Activated naive CD8-positive, alpha-beta T cell (primary cell): ENCODE measurements around the gene ETV7.
"Not testable (repeated sequence)": the region's sequence is repeated elsewhere in the genome, so short reads cannot be mapped to it uniquely, and the experiment has no call there.

Experiments
- H3K27ac Mint-ChIP-seq: one replicate; pipeline ENCODE4 v1.8.0; 2021; ENCODE audit warnings: mixed read lengths
- H3K27me3 Mint-ChIP-seq: one replicate; pipeline ENCODE4 v1.8.0; 2021; ENCODE audit warnings: mixed read lengths
- H3K36me3 Mint-ChIP-seq: one replicate; pipeline ENCODE4 v1.8.0; 2021; ENCODE audit warnings: mixed read lengths
- H3K4me1 Mint-ChIP-seq: one replicate; pipeline ENCODE4 v1.8.0; 2021; ENCODE audit warnings: low read depth, mixed read lengths
- H3K4me3 Mint-ChIP-seq: one replicate; pipeline ENCODE4 v1.8.0; 2021; ENCODE audit warnings: mild to moderate bottlenecking, mixed read lengths
- H3K9me3 Mint-ChIP-seq: one replicate; pipeline ENCODE4 v1.8.0; 2021; ENCODE audit warnings: low read depth, mixed read lengths

Gene ETV7

DNA sequence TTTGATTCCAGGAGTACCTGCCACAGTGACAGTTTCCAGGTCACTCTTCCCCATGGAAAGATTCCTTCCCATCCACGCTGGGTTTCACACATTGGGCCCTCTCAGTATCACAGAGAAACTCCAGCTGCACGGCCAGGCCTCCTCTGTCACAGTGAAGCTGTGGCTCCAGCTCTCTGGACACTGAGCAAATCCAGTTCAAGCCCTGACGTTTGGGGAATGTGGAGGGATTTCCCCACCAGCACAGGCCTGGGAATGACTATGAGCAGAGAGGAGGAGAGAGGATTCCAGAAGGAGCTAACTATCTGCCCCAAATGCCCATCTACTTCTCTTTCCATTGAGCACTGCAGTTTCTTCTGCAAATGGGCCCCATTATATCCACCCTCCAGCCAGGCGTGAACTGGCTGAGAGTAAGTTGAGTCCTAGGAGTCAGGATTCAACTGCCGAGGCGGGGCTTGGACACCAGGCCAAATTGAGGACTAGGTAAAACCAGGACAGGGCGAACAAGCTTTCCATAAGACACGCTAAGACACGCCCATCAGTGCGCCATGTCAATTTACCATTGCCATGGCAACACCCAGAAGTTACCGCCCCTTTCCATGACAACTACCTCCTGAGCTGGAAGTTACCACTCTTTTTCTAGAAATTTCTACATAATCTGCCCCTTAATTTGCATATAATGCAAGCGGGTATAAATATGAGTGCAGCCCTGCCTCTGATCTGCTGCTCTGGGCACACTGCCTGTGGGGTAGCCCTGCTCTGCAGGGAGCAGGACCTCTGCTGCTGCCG, 41.6 kb downstream of the ETV7 start:
- Mint-ChIP-seq H3K9me3 (no peaks in the 10 kb centered on the region), H3K27me3 (peaks cover 4% of the 10 kb centered on the region), H3K36me3 (no peaks in the 10 kb centered on the region), H3K4me1 (peaks cover 2% of the 10 kb centered on the region), H3K4me3 (no peak overlapping the region), H3K27ac (no peak overlapping the region)

- Mint-ChIP-seq H3K4me3 (no peak overlapping the region), H3K27ac (no peak overlapping the region), H3K4me1 (peaks cover 2% of the 10 kb centered on the region), H3K9me3 (no peaks in the 10 kb centered on the region), H3K36me3 (no peaks in the 10 kb centered on the region), H3K27me3 (peaks cover 10% of the 10 kb centered on the region)
Observed at GRCh38 chr6:36343109-36343680, 44.3 kb downstream of the ETV7 start.

GRCh38 chr6:36340618-36341454, 46.6 kb downstream of the ETV7 start:
- Mint-ChIP-seq H3K27ac (no peak overlapping the region), H3K4me1 (peaks cover 14% of the 10 kb centered on the region), H3K9me3 (no peaks in the 10 kb centered on the region), H3K27me3 (peaks cover 10% of the 10 kb centered on the region), H3K36me3 (no peaks in the 10 kb centered on the region), H3K4me3 (no peak overlapping the region)

GRCh38 chr6:36340306-36340617, 47.2 kb downstream of the ETV7 start:
- H3K27me3 Mint-ChIP-seq, result peaks cover 10% of the 10 kb centered on the region
- H3K9me3 Mint-ChIP-seq, result no peaks in the 10 kb centered on the region
- H3K4me1 Mint-ChIP-seq, result peaks cover 14% of the 10 kb centered on the region
- no peak overlapping the region for H3K27ac Mint-ChIP-seq
- H3K4me3 Mint-ChIP-seq, result no peak overlapping the region
- no peaks in the 10 kb centered on the region for H3K36me3 Mint-ChIP-seq

DNA sequence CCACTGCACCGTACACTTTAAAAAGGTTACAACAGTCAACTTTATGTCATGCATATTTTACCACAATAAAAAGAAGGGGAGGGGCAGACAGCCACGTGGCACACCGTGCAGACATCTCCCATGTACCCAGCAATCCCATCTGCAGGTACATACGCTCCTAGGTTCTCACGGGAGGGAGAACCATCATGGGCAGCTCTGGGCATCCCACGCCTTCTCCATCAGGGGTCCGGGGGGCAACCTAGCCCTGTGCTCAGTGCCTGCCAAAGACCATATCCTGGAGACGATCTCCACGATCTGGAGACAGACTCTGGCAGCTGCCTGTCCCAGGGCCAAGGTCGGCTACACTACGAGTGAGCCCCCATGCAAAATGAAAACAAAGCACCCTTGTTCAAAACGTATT, 48.3 kb downstream of the ETV7 start:
- peaks cover 14% of the 10 kb centered on the region for H3K4me1 Mint-ChIP-seq
- no peak overlapping the region for H3K4me3 Mint-ChIP-seq
- H3K36me3 Mint-ChIP-seq, result no peaks in the 10 kb centered on the region
- no peak overlapping the region for H3K27ac Mint-ChIP-seq
- H3K9me3 Mint-ChIP-seq, result no peaks in the 10 kb centered on the region
- peaks cover 15% of the 10 kb centered on the region for H3K27me3 Mint-ChIP-seq

DNA sequence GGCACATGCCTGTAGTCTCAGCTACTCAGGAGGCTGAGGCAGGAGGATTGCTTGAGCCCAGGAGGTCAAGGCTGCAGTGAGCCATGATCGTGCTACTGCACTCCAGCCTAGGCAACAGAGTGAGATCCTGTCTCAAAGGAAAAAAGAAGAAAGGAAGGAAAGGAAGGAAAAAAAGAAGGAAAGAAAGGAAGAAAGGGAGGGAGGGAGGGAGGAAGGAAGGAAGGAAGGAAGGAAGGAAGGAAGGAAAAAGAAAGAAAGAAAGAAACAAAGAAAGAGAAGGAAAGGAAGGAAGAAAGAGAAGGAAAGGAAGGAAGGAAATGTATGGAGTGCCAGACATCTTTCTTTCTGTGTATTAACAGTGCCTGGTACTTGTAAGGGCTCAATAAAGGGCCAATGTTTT, 49.2 kb downstream of the ETV7 start:
- Mint-ChIP-seq H3K27ac (peak overlapping the region; percentile 46), H3K27me3 (peaks cover 15% of the 10 kb centered on the region), H3K4me1 (peaks cover 14% of the 10 kb centered on the region)
- not testable (repeated sequence) for H3K4me3 Mint-ChIP-seq, H3K36me3 Mint-ChIP-seq, H3K9me3 Mint-ChIP-seq

- Mint-ChIP-seq H3K36me3 (no peaks in the 10 kb centered on the region), H3K4me1 (peaks cover 14% of the 10 kb centered on the region), H3K27ac (peak overlapping the region; percentile 46), H3K9me3 (no peaks in the 10 kb centered on the region), H3K27me3 (peaks cover 16% of the 10 kb centered on the region), H3K4me3 (no peak overlapping the region)
Observed at GRCh38 chr6:36337814-36338213, 49.7 kb downstream of the ETV7 start.

- Mint-ChIP-seq H3K9me3 (no peaks in the 10 kb centered on the region), H3K36me3 (no peaks in the 10 kb centered on the region), H3K4me3 (no peak within 1 kb of the TSS), H3K4me1 (peaks cover 14% of the 10 kb centered on the region), H3K27me3 (peaks cover 19% of the 10 kb centered on the region), H3K27ac (peak within 1 kb of the TSS; percentile 46)
Observed at GRCh38 chr6:36336779-36337241, 50.7 kb downstream of the ETV7 start, which contains the start of gene BNIP5. Gene BNIP5 (minus strand): TSS chr6:36336888. CDS start chr6:36330690, 6,198 bp downstream.

- H3K4me1 Mint-ChIP-seq, result peaks cover 14% of the 10 kb centered on the region
- H3K9me3 Mint-ChIP-seq, result no peaks in the 10 kb centered on the region
- no peak overlapping the region for H3K4me3 Mint-ChIP-seq
- no peak overlapping the region for H3K27ac Mint-ChIP-seq
- peaks cover 19% of the 10 kb centered on the region for H3K27me3 Mint-ChIP-seq
- H3K36me3 Mint-ChIP-seq, result no peaks in the 10 kb centered on the region
Observed at GRCh38 chr6:36336208-36336710, 51.2 kb downstream of the ETV7 start.

DNA sequence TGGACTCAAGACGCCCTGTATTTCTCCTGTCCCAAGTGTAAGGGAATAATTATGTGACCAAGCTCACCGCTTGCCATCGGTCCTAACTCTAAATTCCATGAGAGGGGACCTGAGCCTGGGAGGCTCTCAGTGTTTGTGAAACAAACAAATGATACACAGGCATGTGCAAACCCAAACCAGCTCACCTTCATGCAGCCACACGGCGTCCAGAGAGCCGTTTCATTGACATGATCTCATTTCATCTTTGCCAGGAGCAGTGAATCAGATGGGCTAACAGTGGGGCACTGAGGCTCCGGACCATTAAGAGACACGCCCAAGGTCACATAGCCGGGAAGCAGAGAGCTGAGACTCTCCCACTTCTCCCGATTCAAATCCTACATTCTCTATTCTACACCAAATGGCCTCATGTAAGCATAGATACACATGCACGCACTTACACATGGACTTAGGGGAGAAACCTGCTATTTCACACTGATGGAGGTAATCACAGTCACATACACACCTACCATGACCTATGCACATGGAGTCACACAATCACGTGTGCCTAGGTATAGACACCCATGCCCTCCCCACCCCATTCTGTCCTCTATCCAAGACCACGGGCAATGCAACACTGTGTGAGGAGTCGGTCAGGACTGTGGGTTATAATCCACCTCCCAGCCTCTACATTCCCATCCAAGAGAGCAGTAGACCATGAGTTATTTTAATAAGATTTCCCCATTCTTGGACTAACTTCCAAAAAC, 51.8 kb downstream of the ETV7 start:
- H3K9me3 Mint-ChIP-seq, result no peaks in the 10 kb centered on the region
- peaks cover 16% of the 10 kb centered on the region for H3K27me3 Mint-ChIP-seq
- H3K4me1 Mint-ChIP-seq, result peaks cover 12% of the 10 kb centered on the region
- no peak overlapping the region for H3K27ac Mint-ChIP-seq
- no peaks in the 10 kb centered on the region for H3K36me3 Mint-ChIP-seq
- no peak overlapping the region for H3K4me3 Mint-ChIP-seq

DNA sequence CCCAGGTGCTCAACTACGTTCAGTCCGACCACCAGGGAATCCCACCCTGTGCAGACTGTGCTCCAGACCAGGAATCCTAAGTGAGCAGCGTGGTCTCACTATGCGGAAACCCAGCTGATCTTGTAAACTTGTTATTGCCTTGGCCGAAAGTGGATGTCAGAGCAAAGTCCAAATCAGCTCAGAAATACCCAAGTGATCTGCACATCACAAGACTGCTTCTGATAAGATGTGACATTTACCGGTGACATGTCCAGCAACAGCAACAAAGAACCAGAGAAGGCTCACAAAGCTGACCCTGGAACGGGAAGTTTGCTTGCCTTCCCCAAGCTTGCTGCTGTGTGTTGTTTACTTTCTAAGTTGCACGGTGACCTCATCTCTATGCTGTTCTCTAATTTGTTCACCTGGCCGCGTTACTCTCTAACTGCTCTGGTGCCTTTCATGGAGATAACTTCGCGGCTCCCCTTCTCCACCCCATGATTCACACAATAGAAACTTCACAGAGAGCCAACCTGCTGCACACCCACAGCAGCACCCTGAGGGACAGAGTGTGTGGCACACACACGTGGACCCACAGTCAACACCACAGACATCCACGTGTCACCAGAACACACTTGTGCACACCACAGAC, 52.5 kb downstream of the ETV7 start:
- Mint-ChIP-seq H3K36me3 (no peaks in the 10 kb centered on the region), H3K4me1 (peaks cover 12% of the 10 kb centered on the region), H3K27ac (no peak overlapping the region), H3K27me3 (peaks cover 13% of the 10 kb centered on the region), H3K9me3 (no peaks in the 10 kb centered on the region), H3K4me3 (no peak overlapping the region)

- Mint-ChIP-seq H3K4me1 (peaks cover 12% of the 10 kb centered on the region), H3K36me3 (no peaks in the 10 kb centered on the region), H3K9me3 (no peaks in the 10 kb centered on the region), H3K27ac (no peak overlapping the region), H3K27me3 (peaks cover 12% of the 10 kb centered on the region), H3K4me3 (no peak overlapping the region)
Observed at GRCh38 chr6:36333931-36334725, 53.3 kb downstream of the ETV7 start.

DNA sequence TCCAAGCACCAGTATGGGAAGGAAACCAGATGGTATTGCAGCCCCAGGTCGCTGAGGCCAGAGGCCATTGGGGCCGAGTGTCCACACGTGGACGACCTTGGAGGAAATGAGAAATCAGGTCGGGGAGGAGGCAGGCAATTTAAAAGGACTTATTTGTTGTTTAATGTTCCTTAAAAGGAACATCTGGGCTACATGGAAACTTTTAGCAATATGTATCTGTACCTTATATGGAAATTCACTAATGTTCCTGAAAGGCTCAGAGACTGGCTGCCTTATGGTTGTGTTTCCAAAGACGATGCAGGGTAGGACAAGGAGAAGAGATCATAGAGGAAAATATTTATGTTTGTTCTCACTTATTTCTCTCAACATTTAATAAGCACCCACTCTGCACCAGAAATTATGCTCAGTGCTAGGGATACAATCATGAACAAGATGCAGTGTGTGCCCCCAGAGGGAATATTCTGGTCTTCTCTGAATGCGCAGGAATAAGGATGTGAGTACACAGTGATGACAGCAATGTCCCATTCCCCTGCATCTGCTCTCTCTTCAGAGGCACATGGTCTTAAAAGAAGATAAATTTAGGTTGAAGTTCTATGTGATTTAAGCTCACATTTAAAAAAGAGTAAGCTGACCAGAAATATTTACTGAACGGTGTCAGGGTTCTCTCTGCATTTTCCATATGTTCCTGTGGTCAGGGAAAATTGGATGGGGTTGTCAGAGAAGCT, 54.1 kb downstream of the ETV7 start:
- Mint-ChIP-seq H3K4me3 (no peak overlapping the region), H3K4me1 (peaks cover 12% of the 10 kb centered on the region), H3K27me3 (peaks cover 12% of the 10 kb centered on the region)

More for the DNA sequence above, 54.1 kb downstream of the ETV7 start:
- H3K9me3 Mint-ChIP-seq, result no peaks in the 10 kb centered on the region
- H3K27ac Mint-ChIP-seq, result no peak overlapping the region
- H3K36me3 Mint-ChIP-seq, result no peaks in the 10 kb centered on the region
